Left renal pelvis (tissue), 4 donors: ENCODE data around the gene FAM131B. TPM values are rescaled to one million over a fixed set of nuclear protein-coding genes. Genes with fewer than 3 reads are reported as not detected.
A peak's percentile ranks its signal among the peaks of the same experiment; 100 is the strongest.
"Not testable (repeated sequence)": the region's sequence is repeated elsewhere in the genome, so short reads cannot be mapped to it uniquely, and the experiment has no call there.

Source experiments
- DNase-seq, 4 donors: peaks; one replicate each; pipeline ENCODE4 v3.0.0-alpha.2; 2013; ENCODE audit warnings: low read depth in 4 of 4, low spot score in 3 of 4
- polyA plus RNA-seq, 4 donors: library from polyadenylated mRNA; unstranded; fragments of 120-200 nt; gene quantifications; one replicate each; pipeline ENCODE4 v1.2.1, GENCODE V29; 2013; ENCODE audit not compliant: insufficient read length in 4 of 4

Gene FAM131B
- polyA plus RNA-seq = 1 to 10 TPM; 2.3 to 4.9 (median 2.7) TPM

GRCh38 chr7:143362131-143363015, at the start of gene FAM131B:
TSS of gene FAM131B (minus strand) at chr7:143362713. CDS start at chr7:143362603, 110 bp downstream.
- no peak for DNase-seq

- no peak for DNase-seq
Observed at GRCh38 chr7:143411976-143412708, 49.6 kb upstream of the FAM131B start.

GRCh38 chr7:143410521-143411004, 48.0 kb upstream of the FAM131B start:
- no peak for DNase-seq

GRCh38 chr7:143408686-143409561, 46.4 kb upstream of the FAM131B start, which contains the start of gene EPHA1:
TSS of gene EPHA1 (minus strand) at chr7:143408856. CDS start at chr7:143408805, 51 bp downstream.
- DNase-seq = no peak

- no peak for DNase-seq
Observed at GRCh38 chr7:143408252-143408685, 45.8 kb upstream of the FAM131B start.

- no peak for DNase-seq
Observed at GRCh38 chr7:143407287-143408251, 45.1 kb upstream of the FAM131B start.

- DNase-seq = no peak
Observed at GRCh38 chr7:143406002-143406357, 43.5 kb upstream of the FAM131B start.

- peak in 1 of 4 donors; percentile 56 for DNase-seq
Observed at GRCh38 chr7:143405173-143406001, 42.9 kb upstream of the FAM131B start.

- DNase-seq = not testable (repeated sequence)
Observed at GRCh38 chr7:143402233-143402632, 39.7 kb upstream of the FAM131B start.

- no peak for DNase-seq
Observed at GRCh38 chr7:143401265-143401664, 38.8 kb upstream of the FAM131B start.

GRCh38 chr7:143399642-143400041, 37.1 kb upstream of the FAM131B start:
- DNase-seq = no peak

GRCh38 chr7:143399151-143399550, 36.6 kb upstream of the FAM131B start:
- DNase-seq = no peak

GRCh38 chr7:143398616-143399015, 36.1 kb upstream of the FAM131B start:
- DNase-seq = no peak

GRCh38 chr7:143397710-143398530, 35.4 kb upstream of the FAM131B start:
- DNase-seq = no peak

GRCh38 chr7:143396625-143397556, 34.4 kb upstream of the FAM131B start:
- DNase-seq = no peak

GRCh38 chr7:143396182-143396581, 33.7 kb upstream of the FAM131B start:
- no peak for DNase-seq
